Osteocyte (in vitro differentiated cells): ENCODE results near the gene ZDHHC7. TPM values are rescaled to one million over a fixed set of nuclear protein-coding genes. Genes with fewer than 3 reads are reported as not detected.

Experiments
- DNase-seq: peaks from one replicate; pipeline ENCODE4 v3.0.0; 2021; ENCODE audit warnings: mixed read lengths; ENCODE audit not compliant: unreplicated experiment; ENCODE audit errors: extremely low spot score
- H3K27ac Mint-ChIP-seq: one replicate; pipeline ENCODE4 v1.8.0; 2021; ENCODE audit warnings: mild to moderate bottlenecking, mixed read lengths; ENCODE audit not compliant: unreplicated experiment
- H3K27me3 Mint-ChIP-seq: one replicate; pipeline ENCODE4 v1.8.0; 2021; ENCODE audit warnings: mixed read lengths; ENCODE audit not compliant: unreplicated experiment
- H3K36me3 Mint-ChIP-seq: one replicate; pipeline ENCODE4 v1.8.0; 2021; ENCODE audit warnings: mixed read lengths; ENCODE audit not compliant: unreplicated experiment
- H3K4me1 Mint-ChIP-seq: one replicate; pipeline ENCODE4 v1.8.0; 2021; ENCODE audit warnings: mixed read lengths; ENCODE audit not compliant: unreplicated experiment
- H3K4me3 Mint-ChIP-seq: one replicate; pipeline ENCODE4 v1.8.0; 2021; ENCODE audit warnings: mild to moderate bottlenecking, moderate library complexity, mixed read lengths; ENCODE audit not compliant: unreplicated experiment
- H3K9me3 Mint-ChIP-seq: one replicate; pipeline ENCODE4 v1.8.0; 2021; ENCODE audit warnings: mixed read lengths; ENCODE audit not compliant: unreplicated experiment
- total RNA-seq: library from RNA; stranded (reverse); gene quantifications from 2 replicates; pipeline ENCODE4 v1.2.1, GENCODE V29; 2021
- TF ChIP-seq, protein P1 (sequence below): fragments of 200-600 bp; sonication (generic); IDR thresholded peaks from 2 replicates; pipeline ENCODE4 v1.5.0; 2021; ENCODE audit warnings: antibody characterized with exemption, mild to moderate bottlenecking, moderate library complexity

Gene ZDHHC7
- total RNA-seq, 1 donor from 2014 or later: 53.7 TPM

DNA sequence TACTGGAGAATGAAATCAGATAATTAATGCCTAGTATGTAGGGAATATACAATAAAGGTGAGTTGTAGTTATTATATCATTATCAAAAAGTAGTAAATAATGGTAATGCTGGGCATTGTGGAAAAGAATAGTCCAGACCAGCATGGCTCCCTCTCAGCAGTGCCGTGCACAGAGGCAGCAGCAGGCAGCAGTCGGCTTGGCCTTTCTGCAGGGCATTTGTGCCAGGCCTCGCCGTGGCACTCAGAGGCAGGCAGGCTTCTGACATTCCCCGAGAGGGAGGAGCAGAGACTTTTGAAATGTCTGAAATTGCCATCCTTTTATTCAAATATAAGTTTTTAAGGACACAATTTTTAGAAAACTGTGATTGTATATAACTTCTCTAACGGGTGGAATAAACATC is 31.3 kb upstream of the ZDHHC7 start:
- H3K27ac Mint-ChIP-seq: no peak overlapping the region
- no peak for DNase-seq

DNA sequence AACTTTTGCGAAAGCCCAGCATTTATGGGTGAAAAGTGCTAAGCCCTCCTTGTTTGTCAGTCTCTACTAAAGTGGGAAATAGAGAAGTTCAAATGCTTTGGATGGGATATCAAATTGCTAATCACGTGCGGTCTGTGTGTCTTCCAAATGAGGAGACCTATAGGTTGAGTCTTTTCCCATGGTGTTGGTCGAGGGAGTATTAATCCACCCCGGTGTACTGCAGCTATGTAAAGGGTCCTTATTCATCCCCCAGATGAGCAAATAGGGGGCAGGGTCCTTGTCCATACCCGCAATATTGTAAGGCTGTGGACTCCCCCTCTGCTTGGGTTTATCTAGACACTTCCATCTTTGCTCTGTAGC is 30.8 kb upstream of the ZDHHC7 start:
- Mint-ChIP-seq H3K4me1 (no peaks in the 10 kb centered on the region), H3K9me3 (no peaks in the 10 kb centered on the region), H3K36me3 (peaks cover 3% of the 10 kb centered on the region), H3K27me3 (no peaks in the 10 kb centered on the region), H3K27ac (no peak overlapping the region), H3K4me3 (no peak overlapping the region)
- DNase-seq: no peak
- TF ChIP-seq, protein P1, sequence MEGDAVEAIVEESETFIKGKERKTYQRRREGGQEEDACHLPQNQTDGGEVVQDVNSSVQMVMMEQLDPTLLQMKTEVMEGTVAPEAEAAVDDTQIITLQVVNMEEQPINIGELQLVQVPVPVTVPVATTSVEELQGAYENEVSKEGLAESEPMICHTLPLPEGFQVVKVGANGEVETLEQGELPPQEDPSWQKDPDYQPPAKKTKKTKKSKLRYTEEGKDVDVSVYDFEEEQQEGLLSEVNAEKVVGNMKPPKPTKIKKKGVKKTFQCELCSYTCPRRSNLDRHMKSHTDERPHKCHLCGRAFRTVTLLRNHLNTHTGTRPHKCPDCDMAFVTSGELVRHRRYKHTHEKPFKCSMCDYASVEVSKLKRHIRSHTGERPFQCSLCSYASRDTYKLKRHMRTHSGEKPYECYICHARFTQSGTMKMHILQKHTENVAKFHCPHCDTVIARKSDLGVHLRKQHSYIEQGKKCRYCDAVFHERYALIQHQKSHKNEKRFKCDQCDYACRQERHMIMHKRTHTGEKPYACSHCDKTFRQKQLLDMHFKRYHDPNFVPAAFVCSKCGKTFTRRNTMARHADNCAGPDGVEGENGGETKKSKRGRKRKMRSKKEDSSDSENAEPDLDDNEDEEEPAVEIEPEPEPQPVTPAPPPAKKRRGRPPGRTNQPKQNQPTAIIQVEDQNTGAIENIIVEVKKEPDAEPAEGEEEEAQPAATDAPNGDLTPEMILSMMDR: no peak

More for the DNA sequence above, 31.3 kb upstream of the ZDHHC7 start:
- peaks cover 2% of the 10 kb centered on the region for H3K36me3 Mint-ChIP-seq
- TF ChIP-seq, protein P1: no peak
- H3K4me1 Mint-ChIP-seq: no peaks in the 10 kb centered on the region
- H3K9me3 Mint-ChIP-seq: no peaks in the 10 kb centered on the region
- no peak overlapping the region for H3K4me3 Mint-ChIP-seq
- no peaks in the 10 kb centered on the region for H3K27me3 Mint-ChIP-seq

DNA sequence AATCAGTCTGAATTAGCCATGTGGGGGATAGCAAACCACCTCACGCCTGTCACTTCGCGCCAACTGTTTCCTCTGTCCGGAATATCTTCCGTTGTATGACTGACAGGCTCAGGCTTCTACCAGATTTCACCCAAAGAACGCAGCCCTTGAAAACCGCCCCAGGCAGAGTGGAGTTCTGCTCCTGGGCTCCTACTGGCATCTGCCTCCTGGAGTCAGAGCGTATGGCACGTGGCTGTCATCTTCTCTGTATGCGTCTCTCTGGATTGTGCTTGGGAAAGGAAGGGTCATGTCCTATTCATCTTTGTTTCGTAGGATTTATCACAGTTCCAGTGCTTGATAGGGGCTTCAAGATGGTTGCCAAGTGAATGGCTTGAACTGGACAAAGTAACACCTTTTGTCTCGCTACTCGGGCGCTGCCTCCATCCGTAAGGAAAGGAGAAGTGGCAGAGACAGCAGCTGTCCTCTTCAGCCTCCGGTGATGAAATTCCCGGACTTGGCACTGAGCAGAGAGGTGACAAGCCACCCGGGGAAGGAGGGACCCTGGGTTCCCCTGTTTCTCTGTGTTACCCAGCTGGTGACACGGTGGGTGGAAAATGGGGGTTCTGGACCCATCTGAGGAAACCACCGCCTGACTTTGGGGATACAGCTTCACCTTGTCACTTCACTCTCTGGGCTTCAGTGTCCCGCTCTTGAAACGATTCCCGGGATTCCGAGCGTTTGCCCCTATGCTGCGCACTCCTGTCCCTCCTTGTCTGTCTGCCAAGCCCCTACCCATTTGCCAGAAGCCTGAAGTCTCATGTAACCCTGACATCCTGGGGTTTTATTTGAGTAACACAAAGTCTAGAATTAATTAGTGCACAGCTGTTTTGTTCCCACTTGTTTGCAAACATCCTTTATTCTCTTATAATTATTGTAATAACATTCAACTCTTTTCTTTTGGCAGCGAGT is 30.2 kb upstream of the ZDHHC7 start:
- H3K27me3 Mint-ChIP-seq: no peaks in the 10 kb centered on the region
- TF ChIP-seq, protein P1: no peak
- no peak overlapping the region for H3K27ac Mint-ChIP-seq
- no peak for DNase-seq
- H3K4me3 Mint-ChIP-seq: no peak overlapping the region
- H3K4me1 Mint-ChIP-seq: no peaks in the 10 kb centered on the region
- H3K36me3 Mint-ChIP-seq: peaks cover 5% of the 10 kb centered on the region
- no peaks in the 10 kb centered on the region for H3K9me3 Mint-ChIP-seq

DNA sequence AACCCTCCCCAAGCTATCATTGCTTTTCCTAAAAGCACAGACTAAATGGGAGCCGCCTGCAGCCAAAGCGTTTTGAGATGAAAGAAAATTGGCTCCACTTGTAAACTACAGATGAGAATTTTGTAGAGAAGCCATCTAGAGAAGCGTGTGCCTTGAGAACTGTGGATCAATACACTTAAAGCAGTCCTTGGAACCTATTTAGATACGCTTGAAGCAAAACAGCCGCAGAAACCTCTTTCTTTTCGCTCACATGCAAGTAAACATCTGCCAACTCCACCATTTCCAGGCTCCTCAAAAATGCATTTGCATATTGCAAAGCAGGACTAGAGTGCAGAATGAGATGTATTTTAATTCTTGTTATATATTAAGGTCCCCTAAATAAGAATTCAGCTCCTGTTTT is 29.4 kb upstream of the ZDHHC7 start:
- Mint-ChIP-seq H3K4me3 (no peak overlapping the region), H3K27me3 (no peaks in the 10 kb centered on the region), H3K4me1 (no peaks in the 10 kb centered on the region), H3K36me3 (peaks cover 5% of the 10 kb centered on the region), H3K27ac (no peak overlapping the region), H3K9me3 (no peaks in the 10 kb centered on the region)
- TF ChIP-seq, protein P1: no peak
- no peak for DNase-seq

DNA sequence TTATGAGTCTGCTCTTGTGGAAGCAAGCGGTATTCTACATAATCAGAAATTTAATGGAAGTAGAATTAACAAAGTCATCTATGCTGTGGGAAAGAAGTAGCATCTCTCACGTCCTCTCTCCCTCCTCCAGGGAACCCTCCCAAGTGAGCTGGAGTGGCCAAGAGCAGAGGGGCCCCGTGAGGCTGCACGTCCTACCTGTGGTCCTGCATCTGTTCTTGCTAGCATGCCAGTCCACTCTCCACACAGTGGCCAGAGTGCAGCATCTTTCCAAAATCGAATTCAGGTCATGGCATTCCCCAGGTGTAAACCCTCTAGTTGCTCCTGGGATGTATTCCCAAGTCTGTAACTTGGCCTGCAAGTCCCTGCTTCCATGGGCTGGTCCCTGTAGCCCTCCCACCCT is 26.4 kb upstream of the ZDHHC7 start:
- no peaks in the 10 kb centered on the region for H3K4me1 Mint-ChIP-seq
- H3K36me3 Mint-ChIP-seq: peaks cover 3% of the 10 kb centered on the region
- TF ChIP-seq, protein P1: no peak
- H3K4me3 Mint-ChIP-seq: no peak overlapping the region
- no peaks in the 10 kb centered on the region for H3K27me3 Mint-ChIP-seq
- H3K27ac Mint-ChIP-seq: no peak overlapping the region
- no peaks in the 10 kb centered on the region for H3K9me3 Mint-ChIP-seq
- DNase-seq: no peak
